ENCODE results near the gene PHTF2. TPM values are rescaled to one million over a fixed set of nuclear protein-coding genes. Genes with fewer than 3 reads are reported as not detected.

PHTF2 gene
- total RNA-seq, 1 experiment from 2014 or later = 62.2 TPM

Other genes starting within 250 kb of the PHTF2 start
- 35.6 and 47.3 TPM in 2 replicates for gene RSBN1L, start 102.3 kb upstream of the PHTF2 start, total RNA-seq (2014; rRNA removed; shearing (Covaris generic))
- 32.3 and 34.9 TPM in 2 replicates for gene TMEM60, start 339 bp upstream of the PHTF2 start, total RNA-seq (2014; rRNA removed; shearing (Covaris generic))